H1 (cell line): ENCODE data around the gene ZBTB34. TPM values are rescaled to one million over a fixed set of nuclear protein-coding genes. Genes with fewer than 3 reads are reported as not detected.

ENCODE experiments used
- CTCF ChIA-PET: fragments of 300-600 bp; sonication (Branson Sonifier 250); formaldehyde crosslinking; loops from one replicate; lab custom pipeline; 2021; ENCODE audit not compliant: partially characterized antibody; lab: Charles Lee
- POLR2A ChIA-PET: fragments of 300-600 bp; sonication (Branson Sonifier 250); formaldehyde crosslinking; loops from one replicate; lab custom pipeline; 2021; ENCODE audit warnings: inconsistent platforms; ENCODE audit not compliant: partially characterized antibody; lab: Charles Lee
- DNase-seq, 2 experiments: peaks; one replicate each; pipeline versions ENCODE4 v3.0.0 to v3.0.0-alpha.2; 2010 to 2022; ENCODE audit warnings: low spot score in 2 of 2, low read depth in 1 of 2, mixed read lengths in 1 of 2
- FAIRE-seq: peaks from 2 replicates; lab custom pipeline; 2011; peaks lifted over from hg19 to GRCh38; lab: Jason Lieb, UNC
- H2AFZ ChIP-seq: 2 replicates; pipeline ENCODE4 v1.8.1; 2012; ENCODE audit warnings: low read length, inconsistent platforms
- H2AK5ac ChIP-seq: 2 replicates; pipeline ENCODE4 v1.6.1; 2013; ENCODE audit warnings: low read depth, low read length
- H2BK120ac ChIP-seq: replicated peaks from 2 replicates; pipeline ENCODE3; 2013; ENCODE audit warnings: low read depth, low read length, inconsistent platforms
- H2BK12ac ChIP-seq: 2 replicates; pipeline ENCODE4 v1.6.1; 2013; ENCODE audit warnings: low read depth, low read length
- H2BK15ac ChIP-seq: 2 replicates; pipeline ENCODE4 v1.6.1; 2013; ENCODE audit warnings: low read length
- H2BK20ac ChIP-seq: 2 replicates; pipeline ENCODE4 v1.6.1; 2013; ENCODE audit warnings: low read length
- H2BK5ac ChIP-seq: 2 replicates; pipeline ENCODE4 v1.6.1; 2013; ENCODE audit warnings: low read depth, low read length
- H3K14ac ChIP-seq: 2 replicates; pipeline ENCODE4 v1.6.1; 2013; ENCODE audit warnings: inconsistent platforms; ENCODE audit not compliant: insufficient read length
- H3K18ac ChIP-seq: 2 replicates; pipeline ENCODE4 v1.6.1; 2013; ENCODE audit warnings: low read length; ENCODE audit errors: extremely low read depth
- H3K23ac ChIP-seq: 2 replicates; pipeline ENCODE4 v1.6.1; 2013; ENCODE audit warnings: inconsistent platforms; ENCODE audit not compliant: insufficient read length
- H3K23me2 ChIP-seq: 2 replicates; pipeline ENCODE4 v1.6.1; 2013; ENCODE audit warnings: low read depth, low read length
- H3K27ac ChIP-seq: 2 replicates; pipeline ENCODE4 v1.6.1; 2011; ENCODE audit warnings: low read depth, low read length, inconsistent platforms
- H3K27me3 ChIP-seq, 4 experiments: replicated peaks in 1 of 4; 1 replicate in 1 of 4; 2 replicates in 3 of 4; pipeline versions ENCODE4 v1.6.1 to v1.8.1; 2011 to 2013; ENCODE audit warnings: low read length in 3 of 4, mild to moderate bottlenecking in 3 of 4, inconsistent platforms in 2 of 4, mixed read lengths in 2 of 4, moderate library complexity in 1 of 4; ENCODE audit not compliant: control insufficient read depth in 3 of 4, insufficient read depth in 3 of 4; ENCODE audit errors: extremely low read depth in 1 of 4
- H3K36me3 ChIP-seq, 4 experiments: 2 replicates each; pipeline versions ENCODE4 v1.6.1 to v1.8.1; 2011 to 2013; ENCODE audit warnings: mild to moderate bottlenecking in 4 of 4, low read length in 3 of 4, moderate library complexity in 2 of 4, control low read depth in 1 of 4, inconsistent platforms in 1 of 4; ENCODE audit not compliant: insufficient read depth in 4 of 4, control insufficient read depth in 2 of 4
- H3K4ac ChIP-seq: replicated peaks from 2 replicates; pipeline ENCODE3; 2013; ENCODE audit warnings: low read length, low read depth, mixed read lengths, inconsistent platforms; ENCODE audit not compliant: insufficient read length
- H3K4me1 ChIP-seq, 4 experiments: replicated peaks in 1 of 4; 1 replicate in 1 of 4; 2 replicates in 3 of 4; pipeline versions ENCODE4 v1.6.1 to v1.8.1; 2011 to 2013; ENCODE audit warnings: low read length in 3 of 4, inconsistent platforms in 2 of 4, mixed read lengths in 1 of 4; ENCODE audit not compliant: insufficient read depth in 4 of 4, control insufficient read depth in 3 of 4
- H3K4me2 ChIP-seq, 2 experiments: 2 replicates each; pipeline versions ENCODE4 v1.6.1 to v1.8.1; 2011 to 2013; ENCODE audit warnings: low read depth in 2 of 2, low read length in 2 of 2, control low read depth in 1 of 2, inconsistent platforms in 1 of 2, mild to moderate bottlenecking in 1 of 2; ENCODE audit not compliant: insufficient read depth in 1 of 2
- H3K4me3 ChIP-seq, 4 experiments: fragments of 200-600, 300-600 bp in 1 of 4; sonication (generic), shearing (Covaris generic), sonication (Bioruptor Twin) in 1 of 4; 2 replicates each; pipeline versions ENCODE4 v1.5.1 to v1.8.1; 2011 to 2016; ENCODE audit warnings: low read length in 4 of 4, low read depth in 3 of 4, control low read depth in 2 of 4, inconsistent platforms in 2 of 4, mild to moderate bottlenecking in 2 of 4, mixed read lengths in 1 of 4, moderate library complexity in 1 of 4; ENCODE audit not compliant: insufficient read depth in 2 of 4; ENCODE audit errors: extremely low read depth in 1 of 4
- H3K56ac ChIP-seq: replicated peaks from 2 replicates; pipeline ENCODE3; 2013; ENCODE audit warnings: low read depth, mild to moderate bottlenecking, mixed read lengths, low read length, inconsistent platforms; ENCODE audit not compliant: insufficient read length
- H3K79me1 ChIP-seq: 2 replicates; pipeline ENCODE4 v1.6.1; 2013; ENCODE audit warnings: low read depth, low read length, control low read depth
- H3K79me2 ChIP-seq, 2 experiments: 2 replicates each; pipeline versions ENCODE4 v1.6.1 to v1.8.1; 2012 to 2013; ENCODE audit warnings: low read length in 2 of 2, mild to moderate bottlenecking in 2 of 2, inconsistent platforms in 1 of 2; ENCODE audit not compliant: insufficient read depth in 2 of 2, control insufficient read depth in 1 of 2
- H3K9ac ChIP-seq, 4 experiments: replicated peaks in 1 of 4; 1 replicate in 1 of 4; 2 replicates in 3 of 4; pipeline versions ENCODE4 v1.6.1 to v1.8.1; 2011 to 2013; ENCODE audit warnings: low read depth in 3 of 4, low read length in 3 of 4, control low read depth in 2 of 4, mild to moderate bottlenecking in 2 of 4, moderate library complexity in 2 of 4, inconsistent platforms in 1 of 4; ENCODE audit errors: extremely low read depth in 1 of 4
- H3K9me3 ChIP-seq, 2 experiments: 2 replicates each; pipeline versions ENCODE4 v1.6.1 to v1.8.1; 2012 to 2013; ENCODE audit warnings: mild to moderate bottlenecking in 2 of 2, moderate library complexity in 2 of 2, control low read depth in 1 of 2, inconsistent platforms in 1 of 2, low read depth in 1 of 2, low read length in 1 of 2, mixed read lengths in 1 of 2; ENCODE audit not compliant: insufficient read depth in 2 of 2
- H4K20me1 ChIP-seq, 2 experiments: replicated peaks in 1 of 2; 2 replicates each; pipeline versions ENCODE3 to v1.8.1; 2011 to 2013; ENCODE audit warnings: inconsistent platforms in 2 of 2, low read length in 2 of 2, mild to moderate bottlenecking in 1 of 2; ENCODE audit not compliant: insufficient read depth in 2 of 2, control insufficient read depth in 1 of 2
- H4K5ac ChIP-seq: 2 replicates; pipeline ENCODE4 v1.6.1; 2013; ENCODE audit warnings: low read length, low read depth, mixed read lengths, inconsistent platforms; ENCODE audit not compliant: insufficient read length
- H4K8ac ChIP-seq: 2 replicates; pipeline ENCODE4 v1.8.0; 2013; ENCODE audit warnings: mild to moderate bottlenecking, moderate library complexity, low read length, inconsistent platforms; ENCODE audit not compliant: insufficient read depth; ENCODE audit errors: extremely low read depth
- H4K91ac ChIP-seq: replicated peaks from 2 replicates; pipeline ENCODE3; 2013; ENCODE audit warnings: low read length, mixed read lengths, inconsistent platforms; ENCODE audit not compliant: insufficient read length
- ASH2L ChIP-seq: fragments of 200-600, 300-600 bp; sonication (generic); IDR thresholded peaks from one replicate; pipeline ENCODE4 v1.7.1; 2017; ENCODE audit warnings: low read length
- BCL11A ChIP-seq, 2 experiments: IDR thresholded peaks; one replicate each; pipeline ENCODE4 v1.6.1; 2011; ENCODE audit warnings: low read depth in 2 of 2, low read length in 2 of 2, mild to moderate bottlenecking in 2 of 2
- CBX5 ChIP-seq: fragments of 300-800, 300-1000 bp; sonication (generic); IDR thresholded peaks from 2 replicates; pipeline ENCODE4 v1.7.1; 2016; ENCODE audit warnings: antibody characterized with exemption, low read length, low read depth
- FOSL1 ChIP-seq: IDR thresholded peaks from 2 replicates; pipeline ENCODE4 v1.6.1; 2011; ENCODE audit warnings: mild to moderate bottlenecking, low read depth, low read length, moderate library complexity; ENCODE audit not compliant: insufficient read depth
- GABPA ChIP-seq: IDR thresholded peaks from 2 replicates; pipeline ENCODE4 v1.6.1; 2011; ENCODE audit warnings: mild to moderate bottlenecking, low read length, moderate library complexity, borderline replicate concordance; ENCODE audit not compliant: insufficient read depth
- HDAC6 ChIP-seq: IDR thresholded peaks from one replicate; pipeline ENCODE4 v1.7.1; 2012; ENCODE audit warnings: low read depth, mild to moderate bottlenecking, inconsistent platforms, low read length, moderate library complexity
- JUN ChIP-seq: IDR thresholded peaks from 2 replicates; pipeline ENCODE4 v1.6.1; 2011; ENCODE audit warnings: low read depth, mild to moderate bottlenecking, improper control_type of control experiment, low read length
- KDM5A ChIP-seq: fragments of 200-600 bp; IDR thresholded peaks from 2 replicates; pipeline ENCODE4 v1.7.1; 2012; ENCODE audit warnings: mild to moderate bottlenecking, low read length, inconsistent platforms, mixed read lengths
- POU5F1 ChIP-seq: IDR thresholded peaks from 2 replicates; pipeline ENCODE4 v1.6.1; 2011; ENCODE audit warnings: low read depth, mild to moderate bottlenecking, low read length, moderate library complexity
- SAP30 ChIP-seq: fragments of 300-600 bp; sonication (generic); IDR thresholded peaks from 2 replicates; pipeline ENCODE4 v1.7.1; 2012; ENCODE audit warnings: low read length, moderate library complexity, mild to moderate bottlenecking, inconsistent platforms; ENCODE audit not compliant: insufficient read depth, insufficient replicate concordance
- WGBS, 2 experiments: shearing (Covaris generic) in 1 of 2; methylation state at CpG; one replicate each; pipeline versions ENCODE4 v1.1.6 to v1.1.7; 2013 to 2015; ENCODE audit warnings: low lambda C conversion rate in 2 of 2, mixed read lengths in 2 of 2, inconsistent platforms in 1 of 2, low coverage in 1 of 2, missing lambda C conversion rate in 1 of 2; ENCODE audit not compliant: insufficient replicate concordance in 2 of 2, insufficient coverage in 1 of 2, insufficient read length in 1 of 2; ENCODE audit errors: extremely low coverage in 1 of 2, missing lambda C conversion rate in 1 of 2; 5-methylcytosine and 5-hydroxymethylcytosine counted together
- polyA plus RNA-seq, 7 experiments: library from polyadenylated mRNA; depleted of rRNA in 3 of 7; stranded (reverse) in 5 of 7; unstranded in 2 of 7; fragments of >200 nt in 5 of 7; fragments of 200-250 nt in 2 of 7; gene quantifications; 1 replicate in 5 of 7; 2 replicates in 1 of 7; 4 replicates in 1 of 7; pipeline versions ENCODE4 v1.2.1 to v1.2.3, GENCODE V29; 2011 to 2013; ENCODE audit warnings: missing spikeins in 2 of 7, mixed read lengths in 2 of 7
- total RNA-seq: library from RNA; stranded (reverse); fragmentation: NEBNext Ultra II Directional; extraction: Animal tissue kit (Norgen Biotek cat#: 25700); gene quantifications from 2 replicates; pipeline ENCODE4 v1.2.1, GENCODE V29; 2021

ZBTB34 gene
- total and polyA plus RNA-seq, 2 of the 8 experiments (the other 6 are each of a cell fraction or from before 2014, with no cell fraction given): 8.2 to 15.9 TPM

GRCh38 chr9:126880226-126880946, 19.9 kb downstream of the ZBTB34 start:
- Histone ChIP-seq H2BK120ac (no peak overlapping the region), H2BK5ac (no peak overlapping the region), H3K27ac (no peak overlapping the region), H2BK12ac (no peak overlapping the region), H3K18ac (no peak overlapping the region), H3K23ac (no peak overlapping the region), H3K9ac (no peak overlapping the region)
- CTCF ChIA-PET: interaction anchor here (0.8 to 1.3 kb wide), 2 partner anchors 9 to 11 kb away, joined by 3 read pairs; no protein-coding TSS in a partner anchor
- TF ChIP-seq BCL11A (IDR thresholded peaks at IDR 0.05; ENCODE audit: low read depth in 2 of 2, low read length in 2 of 2) (no peak), HDAC6 (no peak), FOSL1 (no peak), GABPA (no peak), POU5F1 (no peak), JUN (no peak), CBX5 (no peak), SAP30 (no peak), KDM5A (no peak), ASH2L (no peak)
- TF ChIP-seq, all 59 proteins: peak for 0
- no peak for DNase-seq
- Histone ChIP-seq H2BK20ac (no peak overlapping the region), H4K20me1 (peaks cover 2 to 15% of the 10 kb centered on the region in 2 experiments), H3K27me3 (no peaks in the 10 kb centered on the region), H3K4ac (no peak overlapping the region), H2BK15ac (no peak overlapping the region), H3K23me2 (no peaks in the 10 kb centered on the region), H4K8ac (no peak overlapping the region), H3K56ac (no peak overlapping the region), H2AK5ac (no peak overlapping the region), H4K91ac (no peak overlapping the region), H3K4me3 (no peak overlapping the region), H3K79me2 (peaks cover 0 to 15% of the 10 kb centered on the region in 2 experiments; a peak in 2 of 4 replicates), H2AFZ (no peak overlapping the region), H3K79me1 (peaks cover 4% of the 10 kb centered on the region), H3K4me1 (0 out of 7 replicates have a peak, but pooled peaks cover 0 to 2% (median 0%) of the 10 kb centered on the region in 4 experiments), H3K9me3 (no peaks in the 10 kb centered on the region), H3K36me3 (peaks cover 4 to 24% (median 15%) of the 10 kb centered on the region in 4 experiments; a peak in 5 of 8 replicates), H3K4me2 (no peak overlapping the region), H3K14ac (no peak overlapping the region), H4K5ac (no peak overlapping the region)
- WGBS, 2 experiments: 95% methylated on average over 23 of the region's 23 CpGs; no CpG with 5 or more reads in 1 of the 2 experiments
- POLR2A ChIA-PET: interaction anchor here (0.6 to 1.0 kb wide), 2 partner anchors 65 to 75 kb away, joined by 3 read pairs; no protein-coding TSS in a partner anchor
- no peak for FAIRE-seq
